HUES64 (cell line): Measurements from ENCODE around the gene ATXN10.

Experiments used
- H3K27ac ChIP-seq: 2 replicates; pipeline ENCODE4 v1.7.0; 2013; ENCODE audit warnings: low read depth, low read length, inconsistent platforms
- H3K27me3 ChIP-seq: 2 replicates; pipeline ENCODE4 v1.6.1; 2013; ENCODE audit warnings: mild to moderate bottlenecking, low read length; ENCODE audit not compliant: insufficient read depth
- H3K36me3 ChIP-seq: 2 replicates; pipeline ENCODE4 v1.6.1; 2013; ENCODE audit warnings: mild to moderate bottlenecking, low read length; ENCODE audit not compliant: insufficient read depth
- H3K4me1 ChIP-seq: 2 replicates; pipeline ENCODE4 v1.6.1; 2013; ENCODE audit warnings: mild to moderate bottlenecking, low read length, moderate library complexity; ENCODE audit not compliant: insufficient read depth
- H3K4me3 ChIP-seq: 2 replicates; pipeline ENCODE4 v1.5.1; 2013; ENCODE audit warnings: mild to moderate bottlenecking, low read length, moderate library complexity
- H3K9ac ChIP-seq: 2 replicates; pipeline ENCODE4 v1.6.1; 2013; ENCODE audit warnings: mild to moderate bottlenecking, low read depth, low read length
- H3K9me3 ChIP-seq: 2 replicates; pipeline ENCODE4 v1.6.1; 2013; ENCODE audit warnings: low read depth, low read length; ENCODE audit not compliant: insufficient read depth
- WGBS: fragments of 150-250, 120-280 bp; methylation state at CpG from one replicate; pipeline ENCODE4 v1.1.7; 2013; ENCODE audit warnings: missing lambda C conversion rate; 5-methylcytosine and 5-hydroxymethylcytosine counted together

The ATXN10 gene

GRCh38 chr22:45833613-45834012 is 162.0 kb downstream of the ATXN10 start:
- Histone ChIP-seq H3K4me3 (no peak overlapping the region), H3K36me3 (peaks cover 13% of the 10 kb centered on the region), H3K27ac (no peak overlapping the region), H3K4me1 (peaks cover 13% of the 10 kb centered on the region), H3K9me3 (no peaks in the 10 kb centered on the region), H3K9ac (no peak overlapping the region), H3K27me3 (no peaks in the 10 kb centered on the region)
- 90% methylated on average over 14 of the region's 14 CpGs for WGBS

DNA sequence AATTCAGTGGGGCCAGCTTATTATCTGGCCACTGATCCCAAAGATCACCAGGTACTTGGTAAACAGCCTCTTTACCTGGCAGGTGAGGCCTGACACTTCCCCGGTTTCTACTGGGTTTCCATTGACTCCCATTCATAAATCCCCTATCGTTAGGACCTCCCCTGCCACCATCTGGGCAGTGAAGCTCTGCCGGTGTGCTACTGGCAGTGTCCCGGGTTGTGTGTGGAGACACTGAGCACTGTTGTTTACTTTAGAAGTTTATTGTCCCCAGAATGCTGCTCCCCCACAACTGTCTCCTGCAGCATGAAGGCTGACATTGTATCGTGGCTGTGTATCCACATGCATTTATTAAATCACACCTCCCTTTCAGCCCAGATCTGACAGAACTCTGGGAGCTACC is 162.6 kb downstream of the ATXN10 start:
- WGBS: 82% methylated on average over 5 of the region's 5 CpGs
- no peak overlapping the region for H3K9ac ChIP-seq
- H3K4me1 ChIP-seq: peaks cover 13% of the 10 kb centered on the region
- no peak overlapping the region for H3K27ac ChIP-seq
- no peaks in the 10 kb centered on the region for H3K27me3 ChIP-seq
- H3K9me3 ChIP-seq: no peaks in the 10 kb centered on the region
- peaks cover 13% of the 10 kb centered on the region for H3K36me3 ChIP-seq
- H3K4me3 ChIP-seq: no peak overlapping the region

- peaks cover 13% of the 10 kb centered on the region for H3K4me1 ChIP-seq
- 95% methylated on average over 10 of the region's 10 CpGs for WGBS
- no peaks in the 10 kb centered on the region for H3K27me3 ChIP-seq
- peaks cover 13% of the 10 kb centered on the region for H3K36me3 ChIP-seq
- H3K9ac ChIP-seq: no peak overlapping the region
- H3K27ac ChIP-seq: no peak overlapping the region
- no peaks in the 10 kb centered on the region for H3K9me3 ChIP-seq
- no peak overlapping the region for H3K4me3 ChIP-seq
Measured at GRCh38 chr22:45834795-45835194, 163.2 kb downstream of the ATXN10 start.

- Histone ChIP-seq H3K36me3 (peaks cover 13% of the 10 kb centered on the region), H3K9ac (no peak overlapping the region), H3K27me3 (no peaks in the 10 kb centered on the region), H3K4me3 (no peak overlapping the region), H3K27ac (no peak overlapping the region), H3K9me3 (no peaks in the 10 kb centered on the region), H3K4me1 (peaks cover 12% of the 10 kb centered on the region)
- WGBS: 98% methylated on average over 5 of the region's 8 CpGs
Measured at GRCh38 chr22:45836418-45837169, 165.0 kb downstream of the ATXN10 start.

DNA sequence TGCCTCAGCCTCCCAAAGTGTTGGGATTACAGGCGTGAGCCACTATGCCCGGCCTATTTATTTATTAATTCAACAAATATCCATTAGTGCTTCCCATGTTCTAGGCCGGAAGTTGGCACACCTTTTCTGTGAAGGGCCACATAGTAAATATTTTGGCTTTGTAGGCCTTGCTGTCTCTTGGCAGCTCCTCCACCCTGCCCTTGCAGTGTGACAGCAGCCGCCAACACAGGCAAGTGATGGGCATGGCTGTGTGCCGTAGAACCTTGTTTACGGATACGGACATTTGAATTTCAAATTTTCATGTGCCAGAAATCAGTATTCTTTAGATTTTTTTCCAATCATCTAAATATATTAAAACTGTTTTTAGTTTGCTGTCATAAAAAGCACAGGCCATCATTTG is 165.9 kb downstream of the ATXN10 start:
- no peak overlapping the region for H3K9ac ChIP-seq
- no peak overlapping the region for H3K27ac ChIP-seq
- H3K9me3 ChIP-seq: no peaks in the 10 kb centered on the region
- no peaks in the 10 kb centered on the region for H3K27me3 ChIP-seq
- H3K4me1 ChIP-seq: peaks cover 10% of the 10 kb centered on the region; the same call in 1 of the 2 replicates
- peaks cover 13% of the 10 kb centered on the region for H3K36me3 ChIP-seq
- whole genome bisulfite sequencing: 95% methylated on average over 7 of the region's 7 CpGs
- H3K4me3 ChIP-seq: no peak overlapping the region

- 84% methylated on average over 5 of the region's 5 CpGs for WGBS
- Histone ChIP-seq H3K4me1 (peaks cover 16% of the 10 kb centered on the region; the same call in 1 of the 2 replicates), H3K9ac (no peak overlapping the region), H3K4me3 (no peak overlapping the region), H3K27ac (no peak overlapping the region), H3K36me3 (peaks cover 15% of the 10 kb centered on the region), H3K9me3 (no peaks in the 10 kb centered on the region), H3K27me3 (no peaks in the 10 kb centered on the region)
Measured at GRCh38 chr22:45838305-45838887, 166.8 kb downstream of the ATXN10 start.

DNA sequence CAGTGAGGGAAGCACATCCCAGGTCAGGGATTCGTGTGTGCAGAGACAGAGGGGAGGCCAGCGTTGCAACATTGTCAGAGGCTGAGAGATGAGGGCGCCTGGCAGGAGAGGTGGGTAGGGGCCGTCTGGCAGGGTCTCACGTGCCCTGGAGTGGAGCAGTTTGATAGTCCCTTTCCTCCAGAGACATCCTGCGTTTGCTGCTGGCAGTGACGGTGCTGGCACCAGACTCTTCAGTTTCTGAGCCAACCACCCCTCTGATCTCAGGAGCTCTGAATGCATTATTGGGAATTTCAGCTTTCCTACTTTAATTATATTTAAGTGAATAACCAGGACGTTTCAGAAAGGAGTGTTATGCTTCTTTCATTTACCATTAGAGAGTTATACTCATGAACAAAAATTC is 168.8 kb downstream of the ATXN10 start:
- H3K27ac ChIP-seq: no peak overlapping the region
- H3K36me3 ChIP-seq: peaks cover 3% of the 10 kb centered on the region; the same call in 1 of the 2 replicates
- H3K4me3 ChIP-seq: no peak overlapping the region
- H3K9me3 ChIP-seq: no peaks in the 10 kb centered on the region
- 83% methylated on average over 7 of the region's 8 CpGs for WGBS
- H3K27me3 ChIP-seq: no peaks in the 10 kb centered on the region
- no peak overlapping the region for H3K9ac ChIP-seq
- H3K4me1 ChIP-seq: peaks cover 33% of the 10 kb centered on the region

DNA sequence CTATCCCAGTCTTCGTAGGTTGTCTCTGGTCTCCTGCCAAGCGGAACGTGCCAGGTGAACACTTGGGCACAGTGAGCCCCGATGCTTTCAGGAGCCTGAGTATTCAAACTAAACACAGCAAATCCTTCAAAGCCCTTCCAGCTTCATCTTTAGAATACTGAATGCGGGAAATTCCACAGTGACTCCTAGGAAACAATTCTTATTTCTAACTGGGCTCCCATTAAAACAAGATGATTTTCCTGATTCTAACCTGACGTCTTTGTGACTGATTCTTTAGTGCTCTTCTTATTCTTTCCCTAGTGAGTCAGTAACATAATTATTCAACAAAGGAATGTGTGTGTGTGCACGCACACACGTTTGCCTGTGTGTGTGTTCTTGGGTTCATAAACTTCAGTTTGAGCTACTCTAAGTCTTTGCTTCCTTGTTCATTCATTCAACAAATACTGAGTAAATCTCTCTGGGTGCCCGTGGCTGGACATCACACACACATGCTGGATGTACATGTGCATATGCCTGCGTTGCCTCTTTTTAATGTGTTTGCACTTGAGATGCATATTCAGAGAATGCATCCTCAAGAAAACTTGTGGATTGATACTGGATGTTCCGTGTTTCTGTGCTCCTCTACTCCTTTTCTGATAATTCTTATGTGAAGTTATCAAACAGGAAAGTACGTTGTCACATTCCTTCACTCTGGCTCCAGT is 170.8 kb downstream of the ATXN10 start:
- no peaks in the 10 kb centered on the region for H3K9me3 ChIP-seq
- H3K4me1 ChIP-seq: peaks cover 44% of the 10 kb centered on the region
- H3K4me3 ChIP-seq: no peak overlapping the region
- 88% methylated on average over 12 of the region's 12 CpGs for WGBS
- H3K36me3 ChIP-seq: peaks cover 3% of the 10 kb centered on the region; the same call in 1 of the 2 replicates
- no peak overlapping the region for H3K9ac ChIP-seq
- H3K27me3 ChIP-seq: no peaks in the 10 kb centered on the region
- no peak overlapping the region for H3K27ac ChIP-seq

- Histone ChIP-seq H3K4me3 (no peak overlapping the region), H3K9ac (no peak overlapping the region), H3K4me1 (peaks cover 44% of the 10 kb centered on the region), H3K9me3 (no peaks in the 10 kb centered on the region), H3K36me3 (peaks cover 6% of the 10 kb centered on the region), H3K27me3 (no peaks in the 10 kb centered on the region), H3K27ac (no peak overlapping the region)
- 77% methylated on average over 7 of the region's 7 CpGs for WGBS
Measured at GRCh38 chr22:45843031-45843430, 171.4 kb downstream of the ATXN10 start.

DNA sequence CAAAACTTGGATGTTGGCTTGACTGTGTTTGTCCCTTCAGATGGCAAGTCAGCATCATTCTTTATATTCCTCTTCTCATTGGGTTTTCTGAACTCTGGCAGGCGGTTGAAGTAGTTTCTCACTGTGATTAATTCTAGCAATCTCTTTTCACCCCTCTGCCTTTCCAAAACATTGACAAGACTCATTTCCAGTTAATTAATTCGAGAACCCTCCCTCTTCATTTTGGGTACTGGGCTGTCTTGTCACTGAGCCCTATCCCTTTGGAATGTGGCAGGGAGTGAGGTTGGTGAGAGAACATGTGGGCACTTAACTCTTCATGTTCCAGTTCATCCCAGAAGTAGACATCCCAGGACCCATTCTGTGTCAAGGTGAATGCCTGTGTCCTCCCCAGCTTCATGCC is 172.4 kb downstream of the ATXN10 start:
- Histone ChIP-seq H3K27ac (no peak overlapping the region; the same call in none of the 2 replicates), H3K27me3 (no peaks in the 10 kb centered on the region), H3K4me1 (peaks cover 44% of the 10 kb centered on the region), H3K9ac (no peak overlapping the region), H3K36me3 (peaks cover 11% of the 10 kb centered on the region), H3K4me3 (peak overlapping the region; percentile 9; the same call in 1 of the 2 replicates), H3K9me3 (no peaks in the 10 kb centered on the region)
- WGBS: 59% methylated on average over 2 of the region's 2 CpGs

GRCh38 chr22:45845076-45845487 is 173.4 kb downstream of the ATXN10 start:
- WGBS: 13% methylated on average over 4 of the region's 5 CpGs
- peaks cover 11% of the 10 kb centered on the region for H3K36me3 ChIP-seq
- H3K27me3 ChIP-seq: no peaks in the 10 kb centered on the region
- peak overlapping the region; percentile 68; the same call in 1 of the 2 replicates for H3K27ac ChIP-seq
- H3K4me1 ChIP-seq: peaks cover 44% of the 10 kb centered on the region
- H3K9me3 ChIP-seq: no peaks in the 10 kb centered on the region
- H3K9ac ChIP-seq: 0 out of 2 replicates have a peak overlapping the region, but pooled peaks have one; percentile 8
- H3K4me3 ChIP-seq: peak overlapping the region; percentile 19; the same call in 1 of the 2 replicates
